ENCODE results near the gene HECW1.

GRCh38 chr7:43215061-43215460 is 102.6 kb downstream of the HECW1 start:
- no peak for TF ChIP-seq EZH2 (IDR thresholded peaks at IDR 0.05)
- no peak for TF ChIP-seq POLR2AphosphoS5 (IDR thresholded peaks at IDR 0.05; ENCODE audit: borderline replicate concordance, low read depth, low read length)

All from SK-N-MC (cell line).